Vagina (tissue), 2 donors: ENCODE measurements around the gene RBM10.

Experiments used
- CTCF ChIP-seq, 3 experiments: fragments of 450-650 bp in 2 of 3; fragments of 200-600 bp in 1 of 3; sonication (generic) in 1 of 3; IDR thresholded peaks; one replicate each; pipeline ENCODE4 v1.5.1; 2017 to 2019; ENCODE audit warnings: antibody characterized with exemption in 3 of 3, mild to moderate bottlenecking in 2 of 3, moderate library complexity in 2 of 3
- POLR2A ChIP-seq, 2 donors: fragments of 450-650 bp; IDR thresholded peaks; one replicate each; pipeline ENCODE4 v1.6.1; 2017; ENCODE audit warnings: antibody characterized with exemption in 2 of 2, mild to moderate bottlenecking in 2 of 2, moderate library complexity in 2 of 2

- TF ChIP-seq CTCF (IDR thresholded peaks at IDR 0.05) = no peak
- no peak for TF ChIP-seq POLR2A (IDR thresholded peaks at IDR 0.05)
Measured at GRCh38 chrX:47158781-47159180, 13.8 kb downstream of the RBM10 start.
